Measurements from ENCODE around the gene DOP1A.

- TF ChIP-seq CTCF (IDR thresholded peaks at IDR 0.05; ENCODE audit: insufficient read depth, low read length, poor library complexity, severe bottlenecking): peak; percentile 95
- TF ChIP-seq EZH2phosphoT487 (conservative IDR thresholded peaks at IDR 0.05; ENCODE audit: low read length): no peak
Measured at GRCh38 chr6:83067448-83068439, at the start of gene DOP1A.
